Neural progenitor cell (in vitro differentiated cells): ENCODE results near the gene KCTD19.

ENCODE experiments used
- CTCF ChIP-seq: fragments of 200-600 bp; sonication (generic); IDR thresholded peaks from 2 replicates; pipeline ENCODE4 v1.5.1; 2017; ENCODE audit warnings: antibody characterized with exemption, mild to moderate bottlenecking
- EZH2 ChIP-seq: fragments of 200-600 bp; sonication (generic); IDR thresholded peaks from 2 replicates; pipeline ENCODE4 v1.6.1; 2017; ENCODE audit warnings: antibody characterized with exemption, mild to moderate bottlenecking, moderate library complexity
- EZH2phosphoT487 ChIP-seq: fragments of 200-600 bp; sonication (generic); IDR thresholded peaks from 2 replicates; pipeline ENCODE4 v1.6.1; 2017; ENCODE audit warnings: antibody characterized with exemption

- TF ChIP-seq CTCF (no peak), EZH2phosphoT487 (no peak), EZH2 (no peak)
Observed at GRCh38 chr16:67258161-67258835, 68.2 kb downstream of the KCTD19 start.
